ENCODE results near the gene ADAMTS19. TPM values are rescaled to one million over a fixed set of nuclear protein-coding genes. Genes with fewer than 3 reads are reported as not detected.

The ADAMTS19 gene
- polyA plus RNA-seq, 3 donors, result not detected

GRCh38 chr5:129476751-129477150, 16.7 kb downstream of the ADAMTS19 start:
- H3K27me3 ChIP-seq (ENCODE audit: control insufficient read depth in 2 of 2, insufficient read depth in 2 of 2, low read length in 2 of 2), result no peaks in the 10 kb centered on the region
- no peak overlapping the region for H3K27ac Mint-ChIP-seq
- H3K4me3 Mint-ChIP-seq, result no peak overlapping the region
- no peaks in the 10 kb centered on the region for H3K9me3 Mint-ChIP-seq
- no peaks in the 10 kb centered on the region for H3K4me1 ChIP-seq (ENCODE audit: control insufficient read depth in 1 of 2, insufficient read depth in 2 of 2, low read length in 2 of 2)
- intact Hi-C loops (cut with micrococcal nuclease), result no loop called here
- H3K4me3 ChIP-seq (replicated peaks in 1 of 3; ENCODE audit: low read depth in 2 of 3, low read length in 3 of 3), result no peak overlapping the region
- no peaks in the 10 kb centered on the region for H3K36me3 ChIP-seq (replicated peaks in 1 of 2; ENCODE audit: control insufficient read depth in 1 of 2, insufficient read depth in 2 of 2, low read length in 2 of 2)
- no peak overlapping the region for H2AFZ ChIP-seq (ENCODE audit: insufficient read depth, low read depth, low read length, poor library complexity, severe bottlenecking)
- H3K4me2 ChIP-seq (replicated peaks; ENCODE audit: extremely low read depth, low read length, poor library complexity, severe bottlenecking), result no peak overlapping the region
- no peaks in the 10 kb centered on the region for H3K9me3 ChIP-seq (replicated peaks in 1 of 2; ENCODE audit: control insufficient read depth in 1 of 2, insufficient read depth in 1 of 2, low read length in 2 of 2)
- no peak overlapping the region for H3K27ac ChIP-seq (ENCODE audit: low read depth in 1 of 2, low read length in 2 of 2)
- no peaks in the 10 kb centered on the region for H4K20me1 ChIP-seq (ENCODE audit: insufficient read depth, low read length)
- no peak for DNase-seq
- no peak overlapping the region for H3K9ac ChIP-seq (ENCODE audit: insufficient read depth, low read length, poor library complexity, severe bottlenecking)
- H3K79me2 ChIP-seq (ENCODE audit: insufficient read depth, low read length), result no peaks in the 10 kb centered on the region
- H3K4me1 Mint-ChIP-seq, result no peaks in the 10 kb centered on the region
- no peaks in the 10 kb centered on the region for H3K36me3 Mint-ChIP-seq
- no peak for TF ChIP-seq CTCF (IDR thresholded peaks at IDR 0.05)
- H3K27me3 Mint-ChIP-seq (ENCODE audit: low read depth in 3 of 3), result peaks cover 0 to 1% (median 0%) of the 10 kb centered on the region in 3 donors

GRCh38 chr5:129477532-129477931, 17.4 kb downstream of the ADAMTS19 start:
- no peak overlapping the region for H3K4me3 ChIP-seq (replicated peaks in 1 of 3; ENCODE audit: low read depth in 2 of 3, low read length in 3 of 3)
- no peaks in the 10 kb centered on the region for H3K27me3 ChIP-seq (ENCODE audit: control insufficient read depth in 2 of 2, insufficient read depth in 2 of 2, low read length in 2 of 2)
- Mint-ChIP-seq H3K4me3 (no peak overlapping the region), H3K9me3 (peaks cover 0 to 2% (median 0%) of the 10 kb centered on the region in 7 donors), H3K4me1 (no peaks in the 10 kb centered on the region), H3K27ac (no peak overlapping the region), H3K36me3 (no peaks in the 10 kb centered on the region), H3K27me3 (ENCODE audit: low read depth in 3 of 3) (peaks cover 0 to 1% (median 0%) of the 10 kb centered on the region in 3 donors)
- no peak for DNase-seq
- H3K9me3 ChIP-seq (replicated peaks in 1 of 2; ENCODE audit: control insufficient read depth in 1 of 2, insufficient read depth in 1 of 2, low read length in 2 of 2), result no peaks in the 10 kb centered on the region
- no peak overlapping the region for H3K9ac ChIP-seq (ENCODE audit: insufficient read depth, low read length, poor library complexity, severe bottlenecking)
- H3K4me2 ChIP-seq (replicated peaks; ENCODE audit: extremely low read depth, low read length, poor library complexity, severe bottlenecking), result no peak overlapping the region
- WGBS (ENCODE audit: insufficient coverage), result 78% methylated on average over 1 of the region's 1 CpG
- intact Hi-C loops (cut with micrococcal nuclease), result no loop called here
- H3K36me3 ChIP-seq (replicated peaks in 1 of 2; ENCODE audit: control insufficient read depth in 1 of 2, insufficient read depth in 2 of 2, low read length in 2 of 2), result no peaks in the 10 kb centered on the region
- H4K20me1 ChIP-seq (ENCODE audit: insufficient read depth, low read length), result no peaks in the 10 kb centered on the region
- no peak overlapping the region for H2AFZ ChIP-seq (ENCODE audit: insufficient read depth, low read depth, low read length, poor library complexity, severe bottlenecking)
- no peak overlapping the region for H3K27ac ChIP-seq (ENCODE audit: low read depth in 1 of 2, low read length in 2 of 2)
- H3K79me2 ChIP-seq (ENCODE audit: insufficient read depth, low read length), result no peaks in the 10 kb centered on the region
- TF ChIP-seq CTCF (IDR thresholded peaks at IDR 0.05), result no peak
- no peaks in the 10 kb centered on the region for H3K4me1 ChIP-seq (ENCODE audit: control insufficient read depth in 1 of 2, insufficient read depth in 2 of 2, low read length in 2 of 2)

All from CD14-positive monocyte (primary cell).